HG02588 (cell line): ENCODE data around the gene GNE.
"Not testable (repeated sequence)": the region's sequence is repeated elsewhere in the genome, so short reads cannot be mapped to it uniquely, and the experiment has no call there.

Source experiments
- ATAC-seq: cut with Tn5 transposase; IDR thresholded peaks from one replicate; pipeline ENCODE4 v1.9.1; 2021; ENCODE audit warnings: mild to moderate bottlenecking, moderate library complexity; ENCODE audit not compliant: unreplicated experiment

GNE gene

DNA sequence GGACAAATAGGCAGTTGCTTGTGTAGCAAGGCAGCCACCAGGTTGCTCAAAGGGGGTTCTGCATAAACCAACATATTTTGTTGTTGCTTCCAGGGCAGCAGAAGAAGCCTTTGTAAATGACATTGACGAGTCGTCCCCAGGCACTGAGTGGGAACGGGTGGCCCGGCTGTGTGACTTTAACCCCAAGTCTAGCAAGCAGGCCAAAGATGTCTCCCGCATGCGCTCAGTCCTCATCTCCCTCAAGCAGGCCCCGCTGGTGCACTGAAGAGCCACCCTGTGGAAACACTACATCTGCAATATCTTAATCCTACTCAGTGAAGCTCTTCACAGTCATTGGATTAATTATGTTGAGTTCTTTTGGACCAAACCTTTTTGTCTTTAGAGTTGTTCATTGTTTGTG lies 46.7 kb downstream of the GNE start:
- ATAC-seq, result no peak

GRCh38 chr9:36210722-36211121 lies 47.5 kb downstream of the GNE start:
- ATAC-seq, result no peak

- ATAC-seq, result no peak
Measured at GRCh38 chr9:36208521-36209253, 49.6 kb downstream of the GNE start.

- no peak for ATAC-seq
Measured at GRCh38 chr9:36207546-36208012, 50.7 kb downstream of the GNE start.

DNA sequence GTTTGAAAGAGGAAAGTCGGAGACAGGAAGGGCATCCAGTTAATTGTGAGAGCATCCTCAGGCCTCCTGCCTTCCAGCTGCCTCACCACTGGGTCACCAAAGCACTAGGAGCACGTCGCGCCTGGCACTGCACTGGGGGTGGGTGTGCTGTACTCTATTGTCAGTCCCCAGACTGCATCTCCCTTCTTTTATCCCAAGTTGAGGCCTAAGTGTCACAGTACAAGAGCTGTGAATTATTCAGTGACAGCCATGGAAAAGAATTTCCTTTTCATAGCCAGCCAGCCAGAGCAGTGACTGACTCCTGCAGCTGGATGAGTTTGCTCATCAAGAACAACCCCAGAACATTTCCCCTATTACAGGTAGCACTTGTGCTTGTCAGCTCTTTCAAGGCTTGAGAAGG lies 51.2 kb downstream of the GNE start:
- ATAC-seq, result no peak

DNA sequence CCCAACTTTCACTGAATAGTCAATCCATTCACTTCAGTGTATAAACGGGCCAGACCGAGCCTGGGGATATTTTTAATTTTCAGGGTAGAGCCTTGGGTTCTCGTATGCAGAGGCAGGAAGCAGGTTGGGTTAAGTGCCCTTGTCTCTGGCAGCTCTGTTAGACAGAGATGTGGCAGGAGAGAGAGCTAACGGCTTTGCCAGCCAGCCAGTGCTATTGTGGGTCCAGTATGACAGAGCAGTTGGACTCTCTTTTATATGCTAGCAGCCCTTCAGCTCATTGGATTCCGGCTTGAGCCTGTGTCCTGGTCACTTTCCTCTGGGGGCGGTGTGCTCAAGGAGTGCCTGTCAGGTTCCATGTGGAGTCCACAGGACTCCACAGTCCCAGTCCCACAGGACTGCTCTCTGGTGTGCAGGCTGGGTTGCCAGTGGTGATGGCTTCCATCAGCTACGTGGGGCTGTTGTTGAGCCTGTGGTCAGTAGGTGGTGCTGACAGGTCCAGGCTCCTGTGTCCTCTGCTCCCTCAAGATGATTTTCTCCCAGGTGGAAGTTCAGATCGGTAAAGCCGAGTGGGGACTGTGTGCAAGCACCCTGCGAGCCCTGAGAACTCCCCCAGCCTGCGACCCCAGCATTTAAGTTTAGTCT lies 53.2 kb downstream of the GNE start:
- no peak for ATAC-seq

DNA sequence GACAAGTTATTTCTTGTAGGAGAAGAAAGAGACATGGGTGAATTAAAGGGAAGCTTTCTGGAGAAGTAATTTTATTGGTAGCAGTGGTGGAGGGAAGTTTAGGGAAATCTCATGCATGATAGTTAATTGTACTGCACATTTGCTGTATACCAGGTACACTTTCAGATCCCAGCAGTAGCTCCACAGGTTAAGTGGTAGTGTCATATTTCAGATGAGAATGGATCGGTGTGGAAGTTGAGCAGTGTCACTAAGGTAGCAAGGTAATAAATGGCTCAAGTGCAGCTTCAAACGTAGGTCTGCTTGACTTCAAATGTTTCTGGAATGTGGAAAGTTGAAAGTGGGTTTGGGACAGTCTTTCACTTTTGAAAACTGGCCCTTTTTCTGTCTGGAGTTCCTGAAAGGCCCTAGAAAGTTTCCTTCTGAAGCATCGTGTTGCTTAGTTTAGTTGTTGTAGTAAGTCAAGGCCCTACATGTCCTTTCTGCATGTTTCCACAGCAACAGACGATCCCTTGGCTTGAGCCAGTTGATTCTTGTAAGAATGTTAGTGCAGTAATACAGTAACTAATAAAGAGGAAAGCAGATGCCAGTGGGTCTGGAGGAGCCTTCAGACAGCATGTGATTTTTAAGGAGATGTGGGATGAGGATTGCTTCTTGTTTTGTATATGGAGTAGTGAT lies 63.8 kb downstream of the GNE start:
- no peak for ATAC-seq

GRCh38 chr9:36193023-36193422 lies 65.2 kb downstream of the GNE start:
- no peak for ATAC-seq

- no peak for ATAC-seq
Measured at GRCh38 chr9:36192196-36192595, 66.1 kb downstream of the GNE start.

DNA sequence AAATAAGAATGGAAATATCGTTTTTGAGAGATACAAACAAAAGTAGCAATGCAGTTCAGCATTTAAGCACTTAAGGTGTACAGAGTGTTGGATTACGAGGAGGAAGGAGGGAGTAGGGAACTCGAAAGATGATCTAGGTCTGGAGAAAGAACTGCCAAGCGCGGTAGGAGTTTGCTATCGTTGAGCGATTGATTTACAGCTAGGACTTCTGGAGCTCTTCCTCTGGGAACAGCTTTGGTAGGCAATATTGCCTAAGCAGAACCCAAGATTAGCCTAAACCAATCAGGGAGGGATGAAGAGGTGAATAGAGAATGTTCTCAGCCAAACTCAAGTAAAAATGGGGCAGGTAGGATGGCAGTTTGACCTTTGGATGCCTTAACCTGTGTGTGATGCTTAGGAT lies 66.6 kb downstream of the GNE start:
- ATAC-seq, result no peak

- ATAC-seq, result peak; percentile 2
Measured at GRCh38 chr9:36191290-36191645, 67.0 kb downstream of the GNE start.

- peak; percentile 97 for ATAC-seq
Measured at GRCh38 chr9:36190388-36191289, 67.6 kb downstream of the GNE start, which contains the start of gene CLTA. Gene CLTA (plus strand): TSS chr9:36190921. CDS start chr9:36191057, 136 bp downstream.

DNA sequence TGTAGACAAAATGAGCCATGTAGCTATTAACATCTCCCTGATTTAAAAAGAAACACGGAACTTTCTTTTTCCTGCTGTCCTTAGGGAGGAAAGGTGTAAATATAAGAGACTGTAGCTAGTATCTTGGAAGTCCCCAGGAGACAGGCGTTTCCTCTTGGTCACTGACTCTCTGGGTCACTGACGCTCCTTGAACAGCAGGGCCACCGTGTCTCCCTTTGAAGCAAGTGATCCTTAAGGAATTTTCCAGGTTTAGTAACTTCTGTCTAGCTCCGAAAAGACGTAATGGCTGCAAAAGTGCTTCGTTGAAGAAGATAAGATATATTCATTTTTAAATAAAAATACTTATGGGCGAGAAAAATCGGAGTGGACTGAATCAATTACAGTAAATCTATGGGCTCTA lies 68.3 kb downstream of the GNE start:
- ATAC-seq, result no peak

GRCh38 chr9:36188212-36188611 lies 70.0 kb downstream of the GNE start:
- ATAC-seq, result no peak

DNA sequence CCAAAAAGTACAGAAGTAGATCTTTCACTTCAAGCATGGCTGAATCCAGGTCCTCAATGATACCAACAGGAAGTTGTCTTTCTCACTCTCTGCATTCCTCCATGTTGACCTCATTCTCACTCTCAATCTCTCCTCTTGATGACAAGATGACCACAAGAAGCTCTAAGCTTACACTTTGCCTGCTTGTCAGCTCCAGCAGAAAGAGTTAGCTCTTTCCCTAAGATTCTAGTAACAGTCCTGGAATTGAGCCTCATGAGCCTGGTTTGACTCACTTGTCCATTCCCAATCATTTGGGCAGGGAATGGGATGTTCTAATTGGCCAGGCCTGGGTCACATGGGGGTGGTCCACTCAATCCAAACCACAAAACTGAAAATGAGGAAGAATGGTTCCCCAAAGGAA lies 70.8 kb downstream of the GNE start:
- no peak for ATAC-seq

DNA sequence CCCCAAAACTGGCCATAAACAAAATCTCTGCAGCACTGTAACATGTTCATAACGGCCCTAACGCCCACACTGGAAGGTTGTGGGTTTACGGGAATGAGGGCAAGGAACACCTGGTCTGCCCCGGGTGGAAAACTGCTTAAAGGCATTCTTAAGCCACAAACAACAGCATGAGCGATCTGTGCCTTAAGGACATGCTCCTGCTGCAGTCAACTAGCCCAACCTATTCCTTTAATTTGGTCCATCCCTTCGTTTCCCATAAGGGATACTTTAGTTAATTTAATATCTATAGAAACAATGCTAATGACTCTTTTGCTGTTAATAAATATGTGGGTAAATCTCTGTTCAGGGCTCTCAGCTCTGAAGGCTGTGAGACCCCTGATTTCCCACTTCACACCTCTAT lies 78.0 kb downstream of the GNE start:
- not testable (repeated sequence) for ATAC-seq

DNA sequence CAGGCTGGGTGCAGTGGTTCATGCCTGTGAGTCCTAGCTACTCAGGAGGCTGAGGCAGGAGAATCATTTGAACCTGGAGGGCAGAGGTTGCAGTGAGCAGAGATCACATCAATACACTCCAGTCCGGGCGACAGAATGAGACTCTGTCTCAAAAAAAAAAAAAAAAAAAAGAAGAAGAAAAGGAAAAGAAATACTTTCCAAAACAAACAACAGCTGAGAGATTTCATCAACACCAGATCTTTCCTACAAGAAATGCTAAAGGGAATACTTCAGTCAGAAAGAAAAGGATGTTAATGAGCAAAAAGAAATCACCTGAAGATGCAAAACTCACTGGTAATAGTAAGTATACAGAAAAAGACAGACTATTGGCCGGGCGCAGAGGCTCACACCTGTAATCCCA lies 80.7 kb downstream of the GNE start:
- ATAC-seq, result no peak

DNA sequence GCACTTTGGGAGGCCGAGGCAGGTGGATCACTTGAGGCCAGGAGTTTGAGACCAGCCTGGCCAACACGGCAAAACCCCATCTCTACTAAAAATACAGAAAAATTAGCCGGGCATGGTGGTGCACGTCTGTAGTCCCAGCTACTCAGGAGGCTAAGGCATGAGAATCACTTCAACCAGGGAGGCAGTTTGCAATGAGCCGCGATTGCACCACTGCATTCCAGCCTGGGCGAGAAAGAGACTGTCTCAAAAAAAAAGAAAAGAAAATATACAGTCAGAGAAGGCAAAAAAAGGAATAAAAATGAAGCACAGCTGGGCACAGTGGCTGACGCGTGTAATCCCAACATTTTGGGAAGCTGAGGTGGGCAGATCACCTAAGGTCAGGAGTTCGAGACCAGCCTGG lies 81.8 kb downstream of the GNE start:
- not testable (repeated sequence) for ATAC-seq

- not testable (repeated sequence) for ATAC-seq
Measured at GRCh38 chr9:36175209-36175608, 83.0 kb downstream of the GNE start.

DNA sequence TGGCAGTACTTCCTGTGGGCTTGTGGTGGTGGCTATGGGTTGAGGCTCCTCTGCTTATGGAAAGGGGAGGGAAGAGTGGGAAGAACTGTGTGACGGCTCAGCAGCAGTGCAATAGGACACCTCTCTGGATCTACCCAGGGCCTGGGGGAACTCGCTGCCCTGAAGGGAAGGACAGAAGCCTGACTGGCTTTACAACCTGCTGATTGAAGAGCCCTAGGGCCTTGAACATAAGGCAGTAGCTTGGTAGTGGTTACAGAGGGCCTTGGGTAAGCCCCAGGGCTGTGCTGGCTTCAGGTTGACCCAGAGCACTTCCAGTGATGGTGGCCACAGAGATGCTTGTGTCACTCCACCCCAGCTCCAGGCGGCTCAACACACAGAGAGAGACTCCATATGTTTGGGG lies 83.5 kb downstream of the GNE start:
- no peak for ATAC-seq

DNA sequence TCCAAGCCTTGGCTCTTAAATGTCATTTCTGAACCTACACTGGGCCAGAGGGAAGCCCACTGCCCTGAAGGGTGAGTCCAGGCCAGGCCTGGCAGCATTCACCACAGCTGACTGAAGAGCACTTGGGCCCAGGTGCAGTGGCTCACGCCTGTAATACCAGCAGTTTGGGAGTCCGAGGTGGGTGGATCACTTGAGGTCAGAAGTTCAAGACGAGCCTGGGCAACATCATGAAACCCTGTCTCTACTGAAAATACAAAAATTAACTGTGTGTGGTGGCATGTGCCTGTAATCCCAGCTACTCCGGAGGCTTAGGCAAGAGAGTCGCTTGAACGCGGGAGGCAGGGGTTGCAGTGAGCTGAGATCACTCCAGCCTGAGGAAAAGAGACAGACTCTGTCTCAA lies 84.0 kb downstream of the GNE start:
- ATAC-seq, result no peak
